HL-60 (cell line): ENCODE measurements around the gene FAS.

Source experiments
- GABPA ChIP-seq: IDR thresholded peaks from 2 replicates; pipeline ENCODE4 v1.6.1; 2012; ENCODE audit warnings: low read depth
- POLR2AphosphoS5 ChIP-seq: IDR thresholded peaks from 2 replicates; pipeline ENCODE4 v1.6.1; 2012; ENCODE audit warnings: low read depth
- TF ChIP-seq, protein P1 (sequence below): IDR thresholded peaks from one replicate; pipeline ENCODE4 v1.5.1; 2011; ENCODE audit warnings: low read length, control low read depth, inconsistent platforms; ENCODE audit not compliant: insufficient read depth

DNA sequence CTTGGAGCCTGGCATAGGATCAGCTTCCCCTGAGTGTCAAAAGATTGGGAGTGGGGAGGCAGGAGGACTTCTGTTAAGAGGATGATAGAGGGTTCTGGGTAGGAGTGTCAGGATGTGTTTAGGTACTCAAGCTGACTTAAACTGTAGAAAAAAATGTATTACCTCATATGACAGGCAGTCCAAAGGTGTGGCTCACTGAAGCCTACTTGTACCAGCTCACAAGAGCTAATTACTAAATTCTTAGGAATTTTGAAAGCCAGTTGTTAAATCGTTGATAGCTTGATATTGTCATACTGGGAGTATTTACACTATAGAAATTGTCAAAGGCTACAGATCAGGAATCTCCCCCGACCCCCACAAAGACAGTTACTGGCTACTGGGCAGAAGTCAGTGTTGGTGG is 32.1 kb downstream of the FAS start:
- TF ChIP-seq, protein P1, sequence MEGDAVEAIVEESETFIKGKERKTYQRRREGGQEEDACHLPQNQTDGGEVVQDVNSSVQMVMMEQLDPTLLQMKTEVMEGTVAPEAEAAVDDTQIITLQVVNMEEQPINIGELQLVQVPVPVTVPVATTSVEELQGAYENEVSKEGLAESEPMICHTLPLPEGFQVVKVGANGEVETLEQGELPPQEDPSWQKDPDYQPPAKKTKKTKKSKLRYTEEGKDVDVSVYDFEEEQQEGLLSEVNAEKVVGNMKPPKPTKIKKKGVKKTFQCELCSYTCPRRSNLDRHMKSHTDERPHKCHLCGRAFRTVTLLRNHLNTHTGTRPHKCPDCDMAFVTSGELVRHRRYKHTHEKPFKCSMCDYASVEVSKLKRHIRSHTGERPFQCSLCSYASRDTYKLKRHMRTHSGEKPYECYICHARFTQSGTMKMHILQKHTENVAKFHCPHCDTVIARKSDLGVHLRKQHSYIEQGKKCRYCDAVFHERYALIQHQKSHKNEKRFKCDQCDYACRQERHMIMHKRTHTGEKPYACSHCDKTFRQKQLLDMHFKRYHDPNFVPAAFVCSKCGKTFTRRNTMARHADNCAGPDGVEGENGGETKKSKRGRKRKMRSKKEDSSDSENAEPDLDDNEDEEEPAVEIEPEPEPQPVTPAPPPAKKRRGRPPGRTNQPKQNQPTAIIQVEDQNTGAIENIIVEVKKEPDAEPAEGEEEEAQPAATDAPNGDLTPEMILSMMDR: no peak
- TF ChIP-seq POLR2AphosphoS5 (no peak), GABPA (no peak)
